ENCODE data around the gene PRRC2B. TPM values are rescaled to one million over a fixed set of nuclear protein-coding genes. Genes with fewer than 3 reads are reported as not detected.

The PRRC2B gene
- total and polyA plus RNA-seq, 2 of the 13 experiments (the other 11 are each of a cell fraction or from before 2014, with no cell fraction given) = 20.8 to 37.4 TPM

DNA sequence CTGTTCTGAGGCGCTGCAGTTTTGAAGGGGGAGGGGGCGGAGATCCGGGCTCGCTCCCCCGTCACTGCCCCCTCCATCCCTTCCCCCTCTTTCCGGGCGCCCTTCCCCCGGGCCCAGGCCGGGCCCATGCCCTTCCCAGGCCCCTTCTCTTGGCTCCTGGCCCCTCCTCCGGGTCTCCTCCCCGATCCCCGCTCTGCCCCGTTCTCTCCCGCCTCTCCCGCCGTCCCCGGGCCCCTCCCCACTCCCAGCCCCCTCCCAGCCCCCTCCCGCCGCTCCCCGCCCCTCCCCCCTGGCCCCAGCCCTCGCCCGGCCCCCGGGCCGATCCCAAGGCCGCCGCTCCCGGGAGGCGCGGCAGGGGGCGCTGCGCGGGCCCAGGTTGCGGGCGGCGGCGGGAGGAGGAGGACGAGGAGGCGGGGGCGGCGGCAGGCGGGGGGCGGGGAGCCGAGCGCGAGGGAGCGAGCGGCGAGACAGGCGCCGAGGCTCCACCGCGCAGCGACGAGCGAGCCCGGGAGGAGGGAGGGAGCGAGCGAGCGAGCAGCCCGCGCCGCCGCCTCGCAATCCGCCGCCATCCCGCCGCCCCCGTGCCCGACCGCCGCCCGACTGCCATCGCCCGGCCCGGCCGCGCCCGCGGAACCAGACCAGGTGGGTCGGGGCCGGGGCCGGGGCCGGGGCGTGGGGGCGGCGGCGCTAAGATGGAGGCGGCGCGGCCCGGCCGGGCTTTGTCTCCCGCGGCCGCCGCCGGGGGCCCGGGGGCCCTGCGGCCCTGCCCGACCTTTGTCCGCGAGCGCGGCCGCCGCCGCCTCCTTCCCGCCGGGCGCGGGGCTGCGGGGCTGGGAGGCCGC is at the start of gene PRRC2B (continued):
- 0 out of 2 replicates have a peak, but pooled peaks have one; percentile 33 for TF ChIP-seq SAP130 (CRISPR knock-in tag; IDR thresholded peaks at IDR 0.05; ENCODE audit: low read depth)
- TF ChIP-seq, protein P1, sequence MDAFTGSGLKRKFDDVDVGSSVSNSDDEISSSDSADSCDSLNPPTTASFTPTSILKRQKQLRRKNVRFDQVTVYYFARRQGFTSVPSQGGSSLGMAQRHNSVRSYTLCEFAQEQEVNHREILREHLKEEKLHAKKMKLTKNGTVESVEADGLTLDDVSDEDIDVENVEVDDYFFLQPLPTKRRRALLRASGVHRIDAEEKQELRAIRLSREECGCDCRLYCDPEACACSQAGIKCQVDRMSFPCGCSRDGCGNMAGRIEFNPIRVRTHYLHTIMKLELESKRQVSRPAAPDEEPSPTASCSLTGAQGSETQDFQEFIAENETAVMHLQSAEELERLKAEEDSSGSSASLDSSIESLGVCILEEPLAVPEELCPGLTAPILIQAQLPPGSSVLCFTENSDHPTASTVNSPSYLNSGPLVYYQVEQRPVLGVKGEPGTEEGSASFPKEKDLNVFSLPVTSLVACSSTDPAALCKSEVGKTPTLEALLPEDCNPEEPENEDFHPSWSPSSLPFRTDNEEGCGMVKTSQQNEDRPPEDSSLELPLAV (CRISPR knock-in tag; conservative IDR thresholded peaks at IDR 0.05; ENCODE audit: low read depth) = no peak
- no peak for TF ChIP-seq ZNF749 (CRISPR knock-in tag; IDR thresholded peaks at IDR 0.05; ENCODE audit: borderline replicate concordance)
- TF ChIP-seq HNF4G (IDR thresholded peaks at IDR 0.05; ENCODE audit: borderline replicate concordance, low read depth, low read length) = no peak
- TF ChIP-seq HNF4G (CRISPR knock-in tag; IDR thresholded peaks at IDR 0.05; ENCODE audit: borderline replicate concordance, low read depth) = no peak
- TF ChIP-seq UBTF (CRISPR knock-in tag; IDR thresholded peaks at IDR 0.05) = peak; percentile 62; the same call in 1 of the 2 replicates
- no peak for TF ChIP-seq CREB1 (IDR thresholded peaks at IDR 0.05)
- TF ChIP-seq CREB1 (CRISPR knock-in tag; IDR thresholded peaks at IDR 0.05) = no peak
- peak; percentile 24; the same call in 1 of the 2 replicates for TF ChIP-seq ZNF331 (CRISPR knock-in tag; IDR thresholded peaks at IDR 0.05)
- TF ChIP-seq ZNF792 (CRISPR knock-in tag; IDR thresholded peaks at IDR 0.05) = no peak
- TF ChIP-seq MAZ (IDR thresholded peaks at IDR 0.05; ENCODE audit: borderline replicate concordance, low read depth, low read length) = peak; percentile 68
- peak; percentile 67; the same call in 1 of the 2 replicates for TF ChIP-seq MAZ (CRISPR knock-in tag; IDR thresholded peaks at IDR 0.05; ENCODE audit: low read depth)
- 0 out of 2 replicates have a peak, but pooled peaks have one; percentile 8 for TF ChIP-seq SIN3A (IDR thresholded peaks at IDR 0.05; ENCODE audit: borderline replicate concordance, low read depth, low read length)
- TF ChIP-seq ARNTL (CRISPR knock-in tag; IDR thresholded peaks at IDR 0.05) = no peak
- no peak for TF ChIP-seq RBM22 (optimal IDR thresholded peaks at IDR 0.05; ENCODE audit: low read length)
- TF ChIP-seq RBFOX2 (IDR thresholded peaks at IDR 0.05; ENCODE audit: low read depth, low read length) = peak; percentile 55; the same call in 1 of the 2 replicates
- TF ChIP-seq KAT7 (CRISPR knock-in tag; IDR thresholded peaks at IDR 0.05; ENCODE audit: borderline replicate concordance) = peak; percentile 46; the same call in 1 of the 2 replicates
- no peak for TF ChIP-seq KAT2B (IDR thresholded peaks at IDR 0.05; ENCODE audit: borderline replicate concordance, low read depth, low read length)
- TF ChIP-seq, protein P2, sequence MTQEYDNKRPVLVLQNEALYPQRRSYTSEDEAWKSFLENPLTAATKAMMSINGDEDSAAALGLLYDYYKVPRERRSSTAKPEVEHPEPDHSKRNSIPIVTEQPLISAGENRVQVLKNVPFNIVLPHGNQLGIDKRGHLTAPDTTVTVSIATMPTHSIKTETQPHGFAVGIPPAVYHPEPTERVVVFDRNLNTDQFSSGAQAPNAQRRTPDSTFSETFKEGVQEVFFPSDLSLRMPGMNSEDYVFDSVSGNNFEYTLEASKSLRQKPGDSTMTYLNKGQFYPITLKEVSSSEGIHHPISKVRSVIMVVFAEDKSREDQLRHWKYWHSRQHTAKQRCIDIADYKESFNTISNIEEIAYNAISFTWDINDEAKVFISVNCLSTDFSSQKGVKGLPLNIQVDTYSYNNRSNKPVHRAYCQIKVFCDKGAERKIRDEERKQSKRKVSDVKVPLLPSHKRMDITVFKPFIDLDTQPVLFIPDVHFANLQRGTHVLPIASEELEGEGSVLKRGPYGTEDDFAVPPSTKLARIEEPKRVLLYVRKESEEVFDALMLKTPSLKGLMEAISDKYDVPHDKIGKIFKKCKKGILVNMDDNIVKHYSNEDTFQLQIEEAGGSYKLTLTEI (CRISPR knock-in tag; conservative IDR thresholded peaks at IDR 0.05) = no peak
- no peak for TF ChIP-seq ZFP36L2 (CRISPR knock-in tag; IDR thresholded peaks at IDR 0.05)
- TF ChIP-seq ZIK1 (CRISPR knock-in tag; IDR thresholded peaks at IDR 0.05; ENCODE audit: borderline replicate concordance, low read depth) = no peak
- TF ChIP-seq SMAD3 (CRISPR knock-in tag; IDR thresholded peaks at IDR 0.05) = no peak
- TF ChIP-seq ZNF136 (CRISPR knock-in tag; IDR thresholded peaks at IDR 0.05; ENCODE audit: low read depth) = no peak
- TF ChIP-seq, protein P3, sequence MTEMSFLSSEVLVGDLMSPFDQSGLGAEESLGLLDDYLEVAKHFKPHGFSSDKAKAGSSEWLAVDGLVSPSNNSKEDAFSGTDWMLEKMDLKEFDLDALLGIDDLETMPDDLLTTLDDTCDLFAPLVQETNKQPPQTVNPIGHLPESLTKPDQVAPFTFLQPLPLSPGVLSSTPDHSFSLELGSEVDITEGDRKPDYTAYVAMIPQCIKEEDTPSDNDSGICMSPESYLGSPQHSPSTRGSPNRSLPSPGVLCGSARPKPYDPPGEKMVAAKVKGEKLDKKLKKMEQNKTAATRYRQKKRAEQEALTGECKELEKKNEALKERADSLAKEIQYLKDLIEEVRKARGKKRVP (CRISPR knock-in tag; IDR thresholded peaks at IDR 0.05) = no peak
